ENCODE results near the gene GTF3C1.
"Not testable (repeated sequence)": the region's sequence is repeated elsewhere in the genome, so short reads cannot be mapped to it uniquely, and the experiment has no call there.

DNA sequence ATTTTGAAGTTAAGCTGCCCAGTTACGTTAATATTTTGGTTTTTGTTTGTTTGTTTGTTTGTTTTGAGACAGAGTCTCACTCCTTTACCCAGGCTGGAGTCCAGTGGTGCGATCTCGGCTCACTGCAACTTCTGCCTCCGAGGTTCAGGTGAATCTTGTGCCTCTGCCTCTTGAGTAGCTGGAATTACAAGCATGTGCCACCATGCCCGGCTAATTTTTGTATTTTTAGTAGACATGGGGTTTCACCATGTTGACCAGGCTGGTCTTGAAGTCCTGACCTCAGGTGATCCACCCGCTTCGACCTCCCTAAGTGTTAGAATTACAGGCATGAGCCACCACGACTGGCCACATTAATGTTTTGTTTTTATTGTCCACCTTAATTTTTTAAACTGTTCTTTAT, 21.3 kb upstream of the GTF3C1 start:
- not testable (repeated sequence) for TF ChIP-seq ZNF18 (CRISPR knock-in tag; IDR thresholded peaks at IDR 0.05; ENCODE audit: insufficient replicate concordance); ZNF326 (CRISPR knock-in tag; IDR thresholded peaks at IDR 0.05; ENCODE audit: borderline replicate concordance); ZNF17 (CRISPR knock-in tag; IDR thresholded peaks at IDR 0.05); POLR2AphosphoS5 (IDR thresholded peaks at IDR 0.05; ENCODE audit: low read depth, low read length); IRX3 (CRISPR knock-in tag; IDR thresholded peaks at IDR 0.05; ENCODE audit: borderline replicate concordance, low read depth); TIGD3 (CRISPR knock-in tag; IDR thresholded peaks at IDR 0.05; ENCODE audit: borderline replicate concordance); ISX (CRISPR knock-in tag; conservative IDR thresholded peaks at IDR 0.05); ZBTB21 (CRISPR knock-in tag; IDR thresholded peaks at IDR 0.05)
- TF ChIP-seq, protein P1, sequence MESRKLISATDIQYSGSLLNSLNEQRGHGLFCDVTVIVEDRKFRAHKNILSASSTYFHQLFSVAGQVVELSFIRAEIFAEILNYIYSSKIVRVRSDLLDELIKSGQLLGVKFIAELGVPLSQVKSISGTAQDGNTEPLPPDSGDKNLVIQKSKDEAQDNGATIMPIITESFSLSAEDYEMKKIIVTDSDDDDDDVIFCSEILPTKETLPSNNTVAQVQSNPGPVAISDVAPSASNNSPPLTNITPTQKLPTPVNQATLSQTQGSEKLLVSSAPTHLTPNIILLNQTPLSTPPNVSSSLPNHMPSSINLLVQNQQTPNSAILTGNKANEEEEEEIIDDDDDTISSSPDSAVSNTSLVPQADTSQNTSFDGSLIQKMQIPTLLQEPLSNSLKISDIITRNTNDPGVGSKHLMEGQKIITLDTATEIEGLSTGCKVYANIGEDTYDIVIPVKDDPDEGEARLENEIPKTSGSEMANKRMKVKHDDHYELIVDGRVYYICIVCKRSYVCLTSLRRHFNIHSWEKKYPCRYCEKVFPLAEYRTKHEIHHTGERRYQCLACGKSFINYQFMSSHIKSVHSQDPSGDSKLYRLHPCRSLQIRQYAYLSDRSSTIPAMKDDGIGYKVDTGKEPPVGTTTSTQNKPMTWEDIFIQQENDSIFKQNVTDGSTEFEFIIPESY (CRISPR knock-in tag; IDR thresholded peaks at IDR 0.05) = not testable (repeated sequence)

All from HepG2 (cell line).